Activated CD8-positive, alpha-beta memory T cell treated with anti-CD3 and anti-CD28 coated beads for 48 hours (primary cell): Measurements from ENCODE around the gene SRC.

Experiments
- DNase-seq, 3 experiments: peaks; one replicate each; pipeline ENCODE4 v3.0.0-alpha.2; 2020; ENCODE audit warnings: low read depth in 2 of 3, low spot score in 2 of 3

Gene SRC

GRCh38 chr20:37446286-37447032 lies 100.5 kb downstream of the SRC start:
- DNase-seq, result no peak

GRCh38 chr20:37447688-37448087 lies 101.7 kb downstream of the SRC start:
- no peak for DNase-seq

GRCh38 chr20:37449276-37449675 lies 103.3 kb downstream of the SRC start:
- no peak for DNase-seq

GRCh38 chr20:37450344-37450743 lies 104.4 kb downstream of the SRC start:
- no peak for DNase-seq

GRCh38 chr20:37451616-37452015 lies 105.7 kb downstream of the SRC start:
- DNase-seq, result no peak

GRCh38 chr20:37452236-37452635 lies 106.3 kb downstream of the SRC start:
- DNase-seq, result no peak

- no peak for DNase-seq
These were observed 107.3 kb downstream of the SRC start for GRCh38 chr20:37453288-37453687.

- no peak for DNase-seq
These were observed 107.9 kb downstream of the SRC start for GRCh38 chr20:37453836-37454235.

GRCh38 chr20:37454636-37455385 lies 108.9 kb downstream of the SRC start:
- DNase-seq, result no peak
